T-cell (primary cell): ENCODE data around the gene BEST2. TPM values are rescaled to one million over a fixed set of nuclear protein-coding genes. Genes with fewer than 3 reads are reported as not detected.

ENCODE experiments used
- total RNA-seq, 35 experiments: library from RNA in 6 of 35; stranded (reverse) in 6 of 35; fragments of 120-200 nt in 1 of 35; gene quantifications; one replicate each; pipeline versions ENCODE4 v1.2.1 to v1.2.4 and lab custom pipeline; 2013 to 2026

The BEST2 gene
- total RNA-seq, 5 donors from 2014 or later (not counting 1 experiment from before 2014, with no cell fraction given): 0.16 TPM; not detected in 4

Other genes with a start within 250 kb of the BEST2 start
- gene ZNF564, start 200.3 kb upstream of the BEST2 start, total RNA-seq: 10 to 100 TPM; 14.2 to 21.8 (median 20.8) TPM
- 10 to 100 TPM; 11.8 to 14.0 (median 12.4) TPM for gene ZNF490, start 141.0 kb upstream of the BEST2 start, total RNA-seq
- gene ZNF791, start 140.9 kb upstream of the BEST2 start, total RNA-seq: 10 to 100 TPM; 33.4 to 54.6 (median 43.9) TPM
- gene MAN2B1, start 85.0 kb upstream of the BEST2 start, total RNA-seq: 100 to 1,000 TPM in 4 of 5 donors, 10 to 100 TPM in 1; 96.0 to 159 (median 149) TPM
- 10 to 100 TPM in 4 of 5 donors, 1 to 10 TPM in 1; 7.7 to 24.3 (median 17.6) TPM for gene WDR83, start 85.0 kb upstream of the BEST2 start, total RNA-seq
- 100 to 1,000 TPM; 141 to 195 (median 177) TPM for gene DHPS, start 69.9 kb upstream of the BEST2 start, total RNA-seq
- not detected for gene GNG14, start 63.8 kb upstream of the BEST2 start, total RNA-seq
- gene FBXW9, start 55.2 kb upstream of the BEST2 start, total RNA-seq: 1 to 10 TPM; 3.4 to 6.2 (median 4.7) TPM
- gene TNPO2, start 27.9 kb upstream of the BEST2 start, total RNA-seq: 10 to 100 TPM; 53.7 to 78.8 (median 62.6) TPM
- 100 to 1,000 TPM; 167 to 256 (median 254) TPM for gene TRIR, start 17.1 kb upstream of the BEST2 start, total RNA-seq
- 10 to 100 TPM; 24.6 to 39.3 (median 34.1) TPM for gene GET3, start 14.3 kb upstream of the BEST2 start, total RNA-seq
- gene HOOK2, start 23.8 kb downstream of the BEST2 start, total RNA-seq: 10 to 100 TPM; 19.7 to 26.6 (median 22.8) TPM
- gene JUNB, start 39.7 kb downstream of the BEST2 start, total RNA-seq: 1,000 to 10,000 TPM in 2 of 5 donors, 100 to 1,000 TPM in 3; 117 to 2,289 (median 138) TPM
- gene PRDX2, start 50.0 kb downstream of the BEST2 start, total RNA-seq: 100 to 1,000 TPM in 3 of 5 donors, 10 to 100 TPM in 2; 94.5 to 150 (median 134) TPM
- 1 to 10 TPM in 1 of 5 donors, under 1 TPM in 3, not detected in 1; 0.63 to 2.4 (median 0.97) TPM for gene THSD8, start 50.3 kb downstream of the BEST2 start, total RNA-seq
- gene RNASEH2A, start 54.8 kb downstream of the BEST2 start, total RNA-seq: 10 to 100 TPM in 3 of 5 donors, 1 to 10 TPM in 2; 4.7 to 18.0 (median 15.0) TPM
- gene RTBDN, start 82.8 kb downstream of the BEST2 start, total RNA-seq: not detected
- under 1 TPM; 0.29 to 0.75 (median 0.43) TPM for gene MAST1, start 86.7 kb downstream of the BEST2 start, total RNA-seq
- 10 to 100 TPM; 13.4 to 32.1 (median 26.5) TPM for gene DNASE2, start 129.7 kb downstream of the BEST2 start, total RNA-seq
- under 1 TPM in 3 of 5 donors, not detected in 2; 0.36 to 0.67 (median 0.38) TPM for gene KLF1, start 135.4 kb downstream of the BEST2 start, total RNA-seq
- 10 to 100 TPM; 39.8 to 68.7 (median 60.0) TPM for gene GCDH, start 139.4 kb downstream of the BEST2 start, total RNA-seq
- 1 to 10 TPM in 2 of 5 donors, not detected in 3; 2.5 to 2.8 TPM for gene SYCE2, start 167.5 kb downstream of the BEST2 start, total RNA-seq
- 10 to 100 TPM; 28.3 to 86.2 (median 73.4) TPM for gene FARSA, start 181.9 kb downstream of the BEST2 start, total RNA-seq
- gene CALR, start 186.8 kb downstream of the BEST2 start, total RNA-seq: 100 to 1,000 TPM; 429 to 530 (median 501) TPM
- 100 to 1,000 TPM in 3 of 5 donors, 10 to 100 TPM in 2; 82.0 to 116 (median 104) TPM for gene RAD23A, start 194.1 kb downstream of the BEST2 start, total RNA-seq
- gene GADD45GIP1, start 205.4 kb downstream of the BEST2 start, total RNA-seq: 10 to 100 TPM in 3 of 5 donors, 1 to 10 TPM in 2; 6.2 to 22.6 (median 20.1) TPM
- gene DAND5, start 217.8 kb downstream of the BEST2 start, total RNA-seq: not detected
- gene NFIX, start 243.7 kb downstream of the BEST2 start, total RNA-seq: 1 to 10 TPM; 3.9 to 6.6 (median 6.3) TPM